GM18519 (cell line): ENCODE measurements around the gene CHRM1.
"Not testable (repeated sequence)": the region's sequence is repeated elsewhere in the genome, so short reads cannot be mapped to it uniquely, and the experiment has no call there.

Source experiments
- ATAC-seq: cut with Tn5 transposase; IDR thresholded peaks from one replicate; pipeline ENCODE4 v1.9.1; 2021; ENCODE audit warnings: mild to moderate bottlenecking, moderate library complexity; ENCODE audit not compliant: unreplicated experiment, low FRiP score

Gene CHRM1

GRCh38 chr11:62921201-62921572 is at the start of gene CHRM1:
CHRM1 (minus strand) TSS chr11:62921363; CDS start chr11:62911100, 10,263 bp downstream.
- no peak for ATAC-seq

GRCh38 chr11:62965574-62965973 is 44.4 kb upstream of the CHRM1 start:
- no peak for ATAC-seq

GRCh38 chr11:62962391-62962790 is 41.2 kb upstream of the CHRM1 start:
- ATAC-seq, result no peak

DNA sequence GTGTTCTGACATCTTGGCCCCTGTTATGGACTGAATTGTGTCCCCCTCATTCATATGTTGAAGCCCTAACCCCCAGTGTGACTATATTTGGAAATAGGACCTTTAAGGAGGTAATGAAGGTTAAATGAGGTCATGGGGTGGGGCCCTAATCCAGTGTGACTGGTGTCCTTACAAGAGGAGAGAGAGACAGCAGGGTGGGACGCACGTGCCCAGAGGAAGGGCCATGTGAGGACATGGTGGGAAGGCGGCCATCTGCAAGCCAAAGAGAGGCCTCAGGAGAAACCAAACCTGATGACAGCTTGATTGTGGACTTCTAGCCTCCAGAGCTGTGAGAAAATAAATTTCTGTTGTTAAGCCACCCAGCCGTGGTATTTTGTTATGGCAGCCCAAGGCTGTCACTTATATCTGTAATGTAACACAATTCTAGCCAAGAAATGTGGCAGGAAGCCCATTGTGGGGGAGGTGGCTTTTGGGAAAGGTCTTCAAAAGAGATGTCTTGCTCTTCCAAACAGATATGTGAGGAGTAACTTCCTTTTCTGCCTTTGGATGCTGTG is 39.9 kb upstream of the CHRM1 start:
- no peak for ATAC-seq

DNA sequence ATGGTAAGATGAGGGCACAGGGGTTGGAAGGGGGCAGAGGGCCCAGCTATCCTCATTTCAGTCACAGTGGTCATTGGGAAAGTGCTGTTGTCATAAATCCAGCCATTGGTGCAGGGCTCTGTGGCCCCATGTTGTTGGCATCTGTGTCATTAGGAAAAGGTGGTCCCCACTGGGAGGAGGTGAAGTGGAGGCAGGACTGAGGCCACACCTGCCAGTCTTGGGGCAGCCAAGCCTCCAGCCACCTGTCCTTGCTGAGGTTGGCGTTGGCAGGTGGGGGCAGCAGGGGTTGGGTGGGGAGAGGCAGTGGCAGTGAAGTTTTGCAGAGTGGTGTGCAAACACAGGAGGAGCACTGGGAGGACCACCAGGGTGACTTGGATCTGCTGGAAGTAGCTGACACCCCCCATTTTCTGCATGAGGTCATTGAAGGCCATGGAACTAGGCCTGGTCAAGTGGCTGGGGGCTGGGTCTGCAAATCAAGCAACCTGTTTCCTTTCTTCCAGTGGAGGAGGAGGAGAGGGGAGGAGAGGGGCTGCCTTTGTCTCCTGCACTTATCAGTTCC is 38.3 kb upstream of the CHRM1 start:
- no peak for ATAC-seq

DNA sequence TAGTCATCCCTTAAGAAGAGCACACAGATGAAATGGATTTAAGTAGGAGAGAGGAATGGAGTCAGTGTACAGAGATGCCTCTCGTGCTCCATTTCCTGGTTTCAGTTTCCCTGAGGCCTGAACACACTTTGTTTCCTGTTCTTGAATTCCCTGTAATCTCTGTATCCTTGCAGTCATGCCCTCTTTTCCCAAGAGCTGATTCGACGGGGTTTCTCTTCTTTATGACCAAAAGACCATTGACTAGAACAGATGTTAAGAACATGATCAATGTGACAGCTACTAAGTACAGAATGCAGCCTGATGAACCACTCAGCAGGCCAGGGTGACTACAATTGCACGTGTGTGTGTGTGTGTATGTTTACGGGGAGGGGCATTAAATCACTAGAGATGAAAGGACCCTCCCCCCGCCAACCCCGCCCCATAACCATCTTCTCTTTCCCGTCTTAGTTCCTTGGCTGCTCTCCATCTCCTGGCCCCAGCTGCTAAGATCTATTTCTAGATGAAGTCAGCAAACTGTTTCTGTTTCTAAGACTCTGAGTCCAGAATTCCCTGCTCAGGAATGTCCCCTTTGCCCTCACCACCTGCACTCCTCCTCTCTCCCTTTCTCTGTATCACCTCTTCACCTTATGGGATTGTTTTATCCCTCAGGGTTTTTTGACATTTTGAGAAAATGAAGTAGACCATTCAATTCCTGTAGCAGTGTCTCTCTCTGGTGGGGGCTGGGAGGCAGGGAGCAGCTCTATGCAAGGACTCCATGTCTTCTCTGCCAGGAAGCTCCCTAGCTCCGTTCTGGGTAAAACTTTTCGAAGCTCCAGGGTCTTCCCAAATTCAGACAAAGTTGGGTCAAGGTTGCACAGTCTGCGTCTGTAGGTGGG is 37.6 kb upstream of the CHRM1 start:
- ATAC-seq, result no peak

DNA sequence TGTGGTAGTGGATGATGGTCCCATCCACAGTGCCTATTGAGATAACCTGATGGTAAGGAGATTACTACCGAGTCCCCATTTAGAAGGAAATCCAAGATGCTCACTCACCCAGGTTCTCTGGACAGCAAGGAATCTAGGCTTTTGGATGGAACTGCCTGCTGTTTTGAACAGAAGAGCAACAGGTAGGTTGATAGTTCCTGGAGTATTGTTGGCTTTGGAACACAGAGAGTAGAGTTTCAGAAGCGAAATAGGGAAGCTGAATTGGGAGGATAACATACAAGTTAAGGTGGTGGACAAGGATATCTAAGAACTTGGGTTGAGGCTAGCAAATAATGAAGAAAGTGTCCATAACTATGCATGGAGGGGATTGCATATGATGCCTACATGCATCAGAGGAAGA is 36.0 kb upstream of the CHRM1 start:
- ATAC-seq, result no peak

- no peak for ATAC-seq
These were observed 33.3 kb upstream of the CHRM1 start for GRCh38 chr11:62954478-62954877.

DNA sequence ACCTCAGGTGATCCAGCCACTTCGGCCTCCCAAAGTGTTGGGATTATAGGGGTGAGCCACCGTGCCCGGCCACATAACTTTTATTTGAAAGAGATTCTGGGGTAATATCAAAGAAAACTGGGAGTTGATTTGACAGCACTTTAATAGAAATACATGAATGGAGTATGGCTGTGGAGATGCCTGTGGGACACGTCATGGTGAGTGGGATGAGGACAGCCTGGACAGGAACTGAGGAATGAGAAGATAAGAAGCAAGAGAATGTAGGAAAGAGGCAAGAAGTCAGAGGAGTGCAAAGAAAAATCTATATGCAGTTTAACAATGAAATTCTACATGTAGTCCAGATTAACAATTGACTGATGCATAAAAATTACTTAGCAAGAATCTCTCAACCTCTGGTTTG is 32.6 kb upstream of the CHRM1 start:
- no peak for ATAC-seq

GRCh38 chr11:62948765-62949320 is 27.7 kb upstream of the CHRM1 start:
- no peak for ATAC-seq

- ATAC-seq, result not testable (repeated sequence)
These were observed 24.4 kb upstream of the CHRM1 start for GRCh38 chr11:62945538-62945937.

DNA sequence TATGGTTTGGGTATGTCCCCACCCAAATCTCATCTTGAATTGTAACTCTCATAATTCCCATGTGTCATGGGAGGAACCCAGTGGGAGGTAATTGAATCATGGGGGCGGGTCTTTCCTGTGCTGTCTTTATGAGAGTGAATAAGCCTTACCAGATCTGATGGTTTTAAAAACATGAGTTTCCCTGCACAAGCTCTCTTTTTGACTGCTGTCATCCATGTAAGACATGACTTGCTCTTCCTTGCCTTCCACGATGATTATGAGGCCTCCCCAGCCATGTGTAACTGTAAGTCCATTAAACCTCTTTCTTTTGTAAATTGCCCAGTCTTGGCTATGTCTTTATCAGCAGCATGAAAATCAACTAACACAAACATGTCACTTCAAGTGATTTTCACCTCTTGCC is 16.4 kb upstream of the CHRM1 start:
- not testable (repeated sequence) for ATAC-seq

GRCh38 chr11:62934496-62934785 is 13.3 kb upstream of the CHRM1 start:
- no peak for ATAC-seq

DNA sequence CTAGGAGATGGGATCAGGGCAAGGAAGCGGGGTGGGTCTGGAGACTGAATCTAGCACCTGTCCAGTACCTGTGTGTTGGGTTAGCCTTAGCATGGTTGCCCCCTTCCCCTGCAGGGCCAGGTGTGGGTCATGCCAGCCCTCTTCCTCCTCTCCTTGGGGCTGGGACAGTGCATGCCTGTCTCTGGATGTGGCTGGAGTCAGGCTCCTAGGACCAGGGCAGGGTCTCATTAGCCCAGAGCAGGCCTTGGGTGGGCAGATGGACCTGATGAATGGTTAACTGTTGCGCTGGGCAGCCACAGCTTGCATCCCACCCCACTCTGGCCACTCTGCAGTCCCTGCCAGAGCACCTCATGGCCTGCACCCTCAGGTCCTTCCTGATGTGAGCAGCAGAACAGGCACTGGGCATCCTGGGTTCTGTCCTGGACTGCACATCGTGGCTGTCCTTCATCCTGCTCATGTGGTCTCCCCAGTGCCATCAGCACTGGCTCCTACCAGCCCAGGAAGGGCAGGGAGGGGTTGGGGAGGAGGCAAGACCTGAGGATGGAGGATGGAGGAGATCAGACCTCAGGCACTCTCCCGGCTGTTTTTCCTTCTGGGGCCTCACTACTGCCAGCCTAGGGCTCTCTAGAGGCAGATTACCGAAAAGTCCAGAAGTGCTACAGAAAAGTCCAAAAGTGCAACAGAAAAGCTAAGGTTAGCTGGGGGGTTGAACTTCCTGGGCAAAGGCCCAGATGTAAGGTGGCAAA is 12.8 kb upstream of the CHRM1 start:
- ATAC-seq, result no peak

GRCh38 chr11:62933285-62933684 is 12.1 kb upstream of the CHRM1 start:
- no peak for ATAC-seq

GRCh38 chr11:62931499-62932278 is 10.5 kb upstream of the CHRM1 start:
- ATAC-seq, result no peak

- ATAC-seq, result no peak
These were observed 9.5 kb upstream of the CHRM1 start for GRCh38 chr11:62930666-62931065.

DNA sequence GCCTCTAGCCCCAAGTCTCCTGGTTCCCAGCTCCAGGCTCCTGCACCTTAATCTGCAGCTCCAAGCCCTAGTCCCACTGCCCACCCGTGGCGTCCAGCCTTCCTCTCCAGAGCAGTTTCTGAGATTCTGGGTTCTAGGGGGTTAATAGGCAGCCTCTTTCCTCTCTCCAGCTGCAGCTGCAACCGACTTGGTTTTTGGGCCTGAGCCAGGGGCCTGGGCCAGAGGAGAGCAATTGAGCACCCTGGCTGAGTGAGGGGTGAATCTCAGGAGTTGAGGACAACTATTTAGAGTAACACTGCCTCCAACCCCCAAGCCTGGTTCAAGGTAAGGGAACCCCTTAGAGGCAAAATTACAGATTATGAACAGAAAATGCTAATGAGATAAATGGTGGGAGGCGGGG is 9.0 kb upstream of the CHRM1 start:
- ATAC-seq, result no peak

GRCh38 chr11:62928011-62928410 is 6.8 kb upstream of the CHRM1 start:
- no peak for ATAC-seq

DNA sequence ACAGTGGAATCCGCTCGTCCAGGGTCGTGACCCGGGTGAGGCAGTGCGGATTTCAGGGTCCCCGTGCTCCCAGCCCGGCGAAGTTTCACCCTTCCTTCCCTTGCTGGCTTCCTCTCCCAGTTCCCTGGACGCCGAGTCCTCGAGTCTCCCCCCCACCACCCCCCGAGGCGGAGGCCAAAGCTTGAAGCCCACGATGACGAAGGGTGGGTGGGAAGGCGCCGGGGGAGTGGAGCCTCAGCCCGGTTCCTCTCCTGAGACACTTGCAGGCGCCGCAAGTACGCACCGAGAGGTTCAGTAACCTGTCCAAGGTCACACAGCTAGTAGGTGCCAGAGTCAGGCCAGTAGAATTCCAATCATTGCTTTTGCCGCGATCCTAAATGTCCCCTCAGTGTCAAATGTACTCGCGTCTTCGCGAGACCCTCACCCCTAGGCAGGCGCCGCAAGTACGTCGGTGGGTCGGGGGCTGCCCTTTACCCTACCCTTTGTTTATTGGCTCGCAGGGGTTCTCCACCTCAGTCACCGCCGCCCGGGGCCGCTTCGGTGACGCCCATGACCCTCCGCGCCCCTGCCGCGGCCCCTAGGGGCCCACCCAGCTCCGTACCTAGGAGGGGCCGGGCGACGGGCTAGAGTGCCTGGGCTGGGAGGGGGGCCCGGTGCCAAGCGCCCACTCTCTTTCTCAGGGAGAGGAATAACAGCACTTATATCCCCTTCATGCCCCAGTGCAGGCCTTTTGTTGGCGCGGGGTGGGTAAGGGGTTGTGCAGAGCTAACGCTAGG is 5.7 kb upstream of the CHRM1 start:
- no peak for ATAC-seq
